Cerebellar nuclear complex (tissue), 1 donor: ENCODE results near the gene SMC3.
A peak's percentile ranks its signal among the peaks of the same experiment; 100 is the strongest.
"Not testable (repeated sequence)": the region's sequence is repeated elsewhere in the genome, so short reads cannot be mapped to it uniquely, and the experiment has no call there.

Source experiments
- DNase-seq, 2 experiments: peaks; one replicate each; lab custom pipeline; 2025; lab: John Stamatoyannopoulos, UW

Gene SMC3

DNA sequence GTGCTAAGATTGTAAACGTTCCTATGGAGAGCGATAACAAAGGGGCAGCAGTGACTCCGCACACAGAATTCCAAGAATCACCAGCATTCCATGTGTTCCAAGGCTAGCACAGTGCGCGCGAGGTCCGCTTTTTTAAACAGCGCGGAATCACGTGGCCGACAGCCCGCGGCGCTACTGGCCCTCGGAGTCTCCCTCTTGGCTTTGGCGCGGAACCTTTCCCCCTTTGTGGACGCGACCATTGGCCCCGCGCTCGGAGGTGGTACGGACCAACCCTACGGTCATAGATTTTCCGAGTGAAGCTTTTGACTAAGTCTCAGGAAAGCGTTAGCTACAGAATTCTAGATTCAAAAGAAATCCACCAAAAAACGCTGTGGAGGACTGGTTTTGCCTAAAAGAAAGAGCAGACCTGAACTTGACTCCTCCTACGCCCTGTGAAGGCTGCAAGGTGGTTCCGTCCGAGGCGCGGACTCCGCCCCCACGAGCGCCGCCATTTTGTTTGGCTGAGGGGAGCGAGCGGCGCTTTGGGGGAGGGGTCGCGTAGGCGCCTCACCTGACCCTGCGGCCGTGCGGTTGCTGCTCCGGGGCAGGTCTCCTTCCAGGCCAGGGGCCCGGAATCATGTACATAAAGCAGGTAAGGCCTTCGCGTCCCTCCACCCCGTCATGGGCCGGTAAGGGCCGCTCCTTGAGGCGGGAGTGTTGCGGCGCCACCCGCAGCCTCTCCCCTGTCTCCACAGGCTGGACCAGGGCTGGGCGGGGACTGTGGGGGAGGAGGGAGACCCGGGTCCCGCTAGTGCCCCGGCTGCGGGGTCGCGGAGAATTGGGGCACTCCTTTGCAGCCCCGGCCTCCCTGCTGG, at the start of gene SMC3:
Gene SMC3, plus strand, starts transcription at position 495 of the 854 bp plus-strand sequence. Its CDS starts 122 bp downstream, at position 617.
- peak; percentile 20 to 91 for DNase-seq

DNA sequence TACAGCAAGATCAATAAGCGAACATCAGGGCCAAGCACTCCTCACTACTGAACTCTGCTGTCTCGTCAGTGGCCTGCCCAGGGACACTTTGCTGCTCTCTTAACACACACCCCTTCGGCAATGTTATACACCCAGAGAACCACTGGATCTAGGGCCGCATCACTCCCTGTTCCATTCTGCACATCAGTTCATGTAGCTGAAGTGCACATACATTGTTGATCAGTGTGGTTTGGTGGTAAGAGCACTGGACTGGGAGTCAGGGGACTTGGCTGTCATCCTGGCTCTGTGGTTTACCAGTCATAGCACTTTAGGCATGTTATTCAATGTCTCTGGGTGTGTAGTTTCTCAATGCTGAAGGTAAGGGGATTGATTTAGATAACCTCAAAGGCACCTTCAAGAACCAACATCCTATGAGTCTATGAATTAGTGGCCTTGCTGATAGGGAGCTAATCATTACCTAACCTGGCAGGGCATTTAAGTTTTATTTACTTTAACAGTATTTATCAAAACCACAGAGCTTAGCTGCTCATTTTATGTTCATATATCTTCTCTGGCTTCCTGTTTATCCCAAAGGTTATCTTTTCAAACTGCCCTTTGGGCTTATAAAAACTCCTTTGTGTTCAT, 45.0 kb upstream of the SMC3 start:
- DNase-seq, result no peak

DNA sequence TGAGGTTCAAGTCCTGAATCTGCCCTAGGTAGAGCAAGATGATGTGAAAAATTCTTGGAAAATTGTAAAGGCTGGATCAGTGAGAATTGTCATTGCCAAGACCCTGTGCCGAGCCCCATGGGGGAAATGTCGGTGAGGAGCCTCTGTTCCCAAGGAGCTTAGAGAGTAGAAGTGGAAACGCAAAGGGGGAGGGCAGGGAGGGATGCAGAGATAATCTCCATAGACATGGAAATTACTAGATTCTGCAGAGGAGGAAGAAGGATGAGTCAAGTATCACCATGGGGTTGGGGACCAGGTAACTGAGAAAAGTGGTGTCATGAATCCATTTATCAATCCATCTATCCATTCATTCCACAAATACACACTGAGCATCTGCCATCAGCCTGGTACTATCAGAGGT, 43.8 kb upstream of the SMC3 start:
- no peak for DNase-seq

DNA sequence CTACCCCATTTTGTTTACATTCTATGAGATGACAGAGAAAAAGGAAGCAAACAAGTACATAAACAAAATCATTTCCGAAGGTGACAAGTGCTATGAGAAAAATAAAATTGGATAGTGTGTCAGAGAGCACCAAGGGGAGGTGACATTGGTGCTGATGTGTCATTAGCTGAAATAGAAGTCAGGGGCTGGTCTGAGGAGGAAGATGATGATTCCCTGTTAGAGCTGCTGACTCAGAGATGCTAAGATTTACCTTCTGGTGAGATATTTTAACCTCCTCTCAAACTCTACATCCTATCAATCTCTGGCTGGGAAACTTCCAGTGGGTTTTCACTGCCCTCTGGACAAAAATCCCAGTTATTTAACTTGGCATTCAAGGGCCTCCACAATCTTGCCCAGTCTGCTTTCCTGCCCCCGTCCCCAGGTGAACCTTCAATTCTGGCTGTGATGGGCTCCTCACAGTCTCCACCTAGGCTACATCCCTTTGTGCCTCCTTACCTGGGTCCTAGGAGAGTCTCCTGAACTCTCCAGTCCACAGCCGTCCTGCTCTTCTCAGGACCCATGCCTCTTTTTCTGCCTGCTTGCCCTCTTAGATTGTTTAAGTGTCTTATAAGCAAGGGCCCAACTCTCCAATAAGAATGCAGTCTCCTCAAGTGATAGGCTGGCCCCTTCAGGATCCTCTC, 43.2 kb upstream of the SMC3 start:
- no peak for DNase-seq

DNA sequence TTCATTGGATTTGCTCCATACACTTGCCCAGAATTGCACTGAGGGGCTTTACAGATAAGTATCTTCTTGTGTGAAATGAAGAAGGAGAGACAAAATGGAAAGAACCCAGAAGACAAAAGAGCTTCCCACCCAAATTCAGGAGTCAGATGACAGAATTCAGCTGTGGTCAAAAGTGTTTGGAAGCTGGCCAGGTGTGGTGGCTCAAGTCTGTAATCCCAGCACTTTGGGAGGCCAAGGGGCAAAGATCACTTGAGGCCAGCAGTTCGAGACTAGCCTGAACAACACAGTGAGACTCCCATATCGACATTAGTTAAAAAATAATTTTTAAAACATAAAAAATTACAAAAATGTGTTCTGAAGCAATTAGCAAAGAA, 42.6 kb upstream of the SMC3 start:
- no peak for DNase-seq

DNA sequence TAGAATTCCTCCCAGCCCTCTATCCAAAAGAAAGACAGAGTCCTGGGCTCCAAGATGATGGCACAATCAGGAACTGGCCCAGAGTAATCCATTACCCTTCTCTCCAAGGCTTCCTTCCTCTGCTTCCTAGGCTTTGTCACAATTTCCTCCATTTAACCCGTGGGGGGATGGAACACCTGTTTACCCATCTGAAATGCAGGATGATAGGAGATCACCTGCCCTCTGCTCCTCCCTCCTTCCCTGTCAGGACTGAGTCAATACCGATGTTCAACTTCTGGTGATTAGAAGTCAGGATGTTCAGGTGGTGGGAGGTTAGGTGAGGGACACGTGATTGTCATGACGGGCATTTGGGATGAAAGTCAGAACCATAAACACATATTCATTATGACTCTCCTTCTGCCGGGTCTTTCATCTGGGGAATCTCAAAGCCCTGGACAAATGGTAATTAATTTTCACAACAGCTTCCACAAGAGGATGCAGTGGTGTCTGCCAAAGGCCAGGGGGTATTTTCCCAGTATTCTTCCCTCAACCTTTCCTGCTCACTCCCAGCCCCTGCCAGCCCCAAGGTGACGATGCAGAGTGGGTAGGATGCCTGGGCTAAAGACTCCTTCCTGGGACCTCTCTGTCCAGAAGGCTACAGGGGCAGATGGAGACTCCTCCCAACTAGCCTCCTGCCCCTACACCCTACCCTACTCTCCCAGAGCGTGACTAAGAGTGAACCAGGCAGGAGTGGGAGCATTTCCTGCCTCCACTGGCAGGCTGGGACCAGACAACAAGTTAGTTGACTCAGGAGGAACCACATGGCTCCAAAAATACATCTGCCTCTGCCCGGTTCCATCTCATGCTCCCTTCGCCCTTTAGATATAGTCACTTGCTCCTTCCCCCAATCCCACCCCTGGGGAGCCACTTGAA, 41.9 kb upstream of the SMC3 start:
- no peak for DNase-seq

DNA sequence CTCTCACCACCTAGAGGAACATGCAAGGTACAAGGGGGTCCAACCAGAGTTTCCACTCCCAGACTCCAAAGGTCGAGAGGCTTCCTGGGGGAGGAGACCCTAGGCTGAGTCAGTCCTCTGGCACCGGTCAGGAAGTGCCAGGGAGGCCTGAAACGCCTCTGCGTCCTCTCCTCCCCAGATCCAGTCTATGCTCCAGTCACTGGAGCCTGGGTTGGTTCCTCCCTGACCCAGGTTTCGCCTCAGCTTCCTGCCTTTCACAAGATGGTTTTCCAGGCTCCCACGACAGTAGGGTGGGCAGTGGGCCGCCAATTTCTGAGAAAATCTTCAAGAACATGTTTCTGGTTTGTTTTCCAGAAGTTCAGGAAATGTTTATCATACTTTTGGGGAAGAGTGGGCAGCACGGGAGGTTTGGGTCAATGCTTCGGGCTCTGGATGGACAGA, 39.7 kb upstream of the SMC3 start:
- no peak for DNase-seq

DNA sequence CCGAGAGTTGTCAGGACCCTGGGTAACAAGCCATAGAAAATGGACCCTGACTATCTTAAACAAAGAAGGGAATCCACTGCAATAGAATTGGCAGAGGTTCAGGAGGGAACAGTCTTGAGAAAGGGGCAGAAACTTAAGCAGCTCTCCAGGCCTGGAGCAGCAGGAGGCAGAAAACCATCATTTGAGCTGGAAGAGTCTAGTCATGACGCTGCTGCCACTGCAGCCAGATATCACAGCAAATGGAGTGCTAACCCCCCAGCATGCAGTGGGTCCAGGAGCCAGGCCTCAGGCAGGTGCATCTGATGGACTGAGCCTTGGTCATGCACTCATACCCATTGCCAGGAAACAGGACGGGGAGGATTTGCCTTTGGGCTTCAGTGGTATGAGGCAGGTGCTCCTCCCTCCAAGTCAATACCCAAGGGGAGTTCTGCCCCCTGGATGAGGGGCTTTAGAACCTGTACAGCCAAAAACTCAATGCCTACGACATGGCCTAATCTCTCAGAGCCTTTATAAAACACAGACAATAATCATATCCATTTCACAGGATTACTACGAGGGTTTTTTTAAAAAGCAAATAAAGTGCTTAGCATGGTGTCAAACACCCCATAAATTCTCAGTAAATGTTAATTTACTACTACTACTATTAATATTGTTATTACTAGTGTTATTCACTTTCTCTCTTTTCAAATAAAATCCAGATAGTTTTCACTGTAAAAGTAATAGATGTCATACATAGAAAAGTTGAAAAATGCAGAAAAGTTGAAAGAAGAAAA, 39.1 kb upstream of the SMC3 start:
- DNase-seq, result no peak

DNA sequence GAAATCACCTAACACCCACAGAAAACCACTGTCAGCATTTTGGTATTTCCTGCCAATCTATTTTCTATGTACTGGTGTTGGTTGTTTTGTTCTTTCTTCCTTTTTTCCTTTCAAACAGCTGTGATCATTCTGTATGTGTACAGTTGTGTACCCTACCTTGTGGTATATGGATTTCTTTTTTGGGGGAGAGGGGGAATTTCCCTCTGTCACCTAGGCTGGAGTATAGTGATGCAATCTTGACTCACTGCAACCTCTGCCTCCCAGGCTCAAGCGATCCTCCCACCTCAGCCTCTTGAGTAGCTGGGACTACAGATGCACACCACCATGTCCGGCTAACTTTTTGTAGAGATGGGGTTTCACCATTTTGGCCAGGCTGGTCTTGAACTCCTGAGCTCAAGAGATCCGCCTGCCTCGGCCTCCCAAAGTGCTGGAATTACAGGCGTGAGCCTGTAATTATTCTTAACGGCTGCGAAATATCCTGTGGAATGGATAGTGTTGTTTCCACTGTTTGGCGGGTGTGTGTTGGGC, 38.4 kb upstream of the SMC3 start:
- not testable (repeated sequence) for DNase-seq

DNA sequence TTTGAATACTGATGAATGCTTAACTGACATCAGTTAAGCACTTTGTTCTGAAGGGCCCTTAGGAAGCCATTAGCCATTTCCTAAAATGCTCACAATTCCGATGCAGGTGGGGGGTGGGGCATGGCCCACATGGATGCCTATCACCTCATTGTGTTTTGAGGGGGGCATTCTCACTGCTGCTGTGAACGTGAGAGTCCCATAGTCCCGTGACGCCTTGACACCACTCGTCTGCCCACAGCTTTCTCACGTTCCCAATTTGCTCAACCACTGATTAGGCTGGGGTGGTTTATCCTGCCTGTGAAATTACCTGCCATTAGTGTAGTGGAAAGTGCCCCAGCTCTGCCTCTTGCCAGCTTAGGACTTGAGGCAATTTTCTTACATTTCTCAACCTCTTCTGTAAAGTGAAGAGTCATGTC, 37.9 kb upstream of the SMC3 start:
- DNase-seq, result no peak

DNA sequence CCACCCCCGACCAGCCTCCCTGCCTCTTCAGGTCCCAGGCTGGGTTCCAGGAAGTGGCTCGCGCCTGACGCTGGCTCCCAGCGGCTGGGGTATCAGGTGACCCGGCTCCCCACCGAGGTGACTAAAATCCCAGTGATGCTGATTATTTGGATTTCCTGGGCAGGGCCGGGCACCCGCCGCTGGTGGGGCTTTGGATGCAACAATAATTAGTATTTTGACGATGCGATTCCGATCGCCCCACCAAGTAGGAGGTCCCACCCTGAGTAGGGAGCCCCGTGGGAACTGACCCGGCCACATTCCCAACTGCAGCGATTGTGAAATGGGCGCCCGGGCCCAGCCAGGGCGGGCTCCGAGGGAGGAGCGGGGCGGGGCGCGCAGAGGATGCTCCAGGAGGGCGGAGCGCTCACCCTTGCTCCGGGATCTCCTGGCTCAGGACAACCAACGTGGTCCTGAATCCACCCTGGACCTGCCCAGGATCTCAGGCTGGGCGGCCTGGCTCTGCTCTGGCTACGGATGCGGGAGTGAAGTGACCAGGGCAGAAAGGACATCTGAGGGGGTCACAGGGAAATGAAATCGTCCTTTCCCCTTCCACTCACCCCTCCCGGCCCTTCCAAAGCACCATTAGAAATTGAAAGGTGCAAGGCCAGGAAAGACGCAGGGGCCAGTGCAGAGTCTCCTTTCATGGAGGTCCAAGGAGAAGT, 37.2 kb upstream of the SMC3 start:
- no peak for DNase-seq

DNA sequence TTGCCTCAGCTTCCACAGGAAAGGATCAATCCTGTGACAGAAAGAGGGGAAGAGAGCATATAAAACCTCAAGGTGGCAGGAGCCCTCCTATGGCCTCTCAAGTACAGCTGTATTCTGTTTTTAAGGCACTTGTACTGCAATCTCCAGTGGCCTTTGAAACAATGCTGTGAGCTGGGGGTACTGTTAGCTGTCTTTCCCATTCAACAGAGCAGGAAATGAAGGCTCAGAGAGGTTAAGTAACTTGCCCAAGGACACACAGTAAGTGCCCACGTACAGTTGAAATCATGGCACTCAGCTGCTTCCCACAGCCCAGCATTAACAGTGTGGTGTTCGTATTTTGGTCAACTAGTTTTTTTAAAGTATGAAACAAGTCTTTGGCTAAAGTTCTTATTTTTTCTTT, 35.8 kb upstream of the SMC3 start:
- DNase-seq, result no peak

DNA sequence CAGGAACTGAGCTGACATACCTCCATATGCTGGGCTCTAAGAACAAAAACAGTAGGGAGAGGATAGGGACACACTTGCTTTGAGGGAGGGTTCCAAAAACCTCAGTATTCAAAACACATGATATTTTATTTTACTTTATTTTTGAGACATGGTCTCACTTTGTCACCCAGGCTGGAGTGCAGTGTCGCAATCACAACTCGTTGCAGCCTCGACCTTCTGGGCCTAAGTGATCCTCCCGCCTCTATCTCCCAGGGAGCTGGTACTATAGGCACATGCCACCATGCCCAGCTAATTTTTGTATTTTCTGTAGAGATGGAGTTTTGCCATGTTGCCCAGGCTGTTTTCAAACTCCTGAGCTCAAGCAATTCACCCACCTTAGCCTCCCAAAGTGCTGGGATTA, 34.9 kb upstream of the SMC3 start:
- DNase-seq, result not testable (repeated sequence)

DNA sequence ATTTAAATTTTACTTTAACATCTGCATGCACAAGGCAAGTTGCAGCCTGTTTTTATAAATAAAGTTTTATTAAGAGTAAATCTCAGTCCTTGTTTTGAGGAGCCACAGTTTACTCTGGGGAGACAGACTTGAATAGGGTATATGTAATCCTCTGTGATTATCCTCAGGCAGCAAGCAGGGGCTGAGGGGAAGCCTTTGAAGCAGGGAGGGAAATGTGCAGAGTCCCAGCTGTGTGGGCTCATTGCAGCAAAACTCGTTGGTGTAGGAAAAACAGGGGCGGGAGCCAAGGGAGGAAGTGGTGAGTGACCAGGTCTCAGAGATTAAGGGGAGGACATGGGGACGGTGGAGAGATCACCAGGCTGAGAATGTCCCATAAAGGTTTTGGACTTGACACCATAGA, 34.3 kb upstream of the SMC3 start:
- no peak for DNase-seq

DNA sequence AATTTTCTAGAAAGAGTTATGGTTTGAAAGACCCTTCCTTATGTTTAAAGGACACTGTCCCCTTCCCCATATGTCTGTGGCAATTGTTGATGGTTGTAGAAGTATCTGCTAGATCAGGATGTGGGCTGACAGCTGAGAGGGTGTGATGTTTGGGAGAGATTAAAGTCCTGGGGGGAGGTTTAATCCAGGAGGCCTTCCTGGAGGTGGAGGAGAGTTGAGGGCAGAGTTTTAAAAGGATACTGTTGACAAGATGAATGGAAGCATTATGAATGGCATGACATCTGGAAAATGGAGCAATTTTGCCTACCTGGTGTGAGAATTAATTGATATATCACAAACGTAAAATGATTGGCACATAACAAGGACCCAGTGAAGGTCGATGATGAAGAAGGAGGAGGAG, 32.9 kb upstream of the SMC3 start:
- DNase-seq, result no peak

DNA sequence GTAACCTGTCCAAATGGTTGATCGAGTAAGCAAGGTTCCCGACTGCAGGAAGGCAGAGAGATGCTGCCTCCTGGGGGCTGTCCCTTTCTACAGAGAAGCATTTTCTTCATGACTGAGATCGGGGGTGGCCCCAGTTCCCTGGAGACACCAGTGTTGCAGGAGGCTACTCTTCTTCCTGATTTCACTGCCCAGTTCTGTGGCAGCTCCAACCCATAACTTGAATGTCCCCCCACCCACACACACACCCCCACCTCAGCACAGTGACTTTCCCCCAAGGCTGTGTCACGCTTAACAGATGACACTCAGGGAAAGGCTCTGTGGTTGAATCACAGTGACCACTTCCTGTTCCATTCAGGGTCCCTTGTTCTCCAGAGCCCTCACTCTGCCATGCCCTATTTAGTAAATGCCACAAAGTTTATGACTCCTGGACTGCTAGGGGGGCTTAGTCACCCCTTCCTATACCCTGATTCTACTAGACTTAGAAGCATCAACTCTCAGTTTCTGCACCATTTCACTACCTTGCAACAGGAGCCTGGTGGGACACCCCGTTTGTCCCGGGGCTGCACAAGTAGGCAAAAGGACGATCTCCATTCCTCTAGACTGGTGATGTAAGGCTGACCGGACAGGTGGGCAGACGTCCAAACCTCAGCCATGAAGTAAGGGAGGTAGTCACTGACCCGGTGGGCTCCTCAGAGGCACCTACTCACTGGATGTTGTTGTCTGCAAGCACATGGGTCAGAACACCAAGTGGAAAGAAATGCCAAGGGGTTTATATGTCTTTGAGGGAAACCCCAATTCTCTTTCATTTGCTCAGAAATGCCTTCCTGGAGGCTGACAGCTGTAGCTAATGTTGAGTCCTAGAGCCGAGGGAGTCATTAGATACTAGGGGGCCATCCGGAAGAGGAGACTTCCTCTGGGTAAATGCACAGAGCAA, 31.3 kb upstream of the SMC3 start:
- DNase-seq, result no peak

DNA sequence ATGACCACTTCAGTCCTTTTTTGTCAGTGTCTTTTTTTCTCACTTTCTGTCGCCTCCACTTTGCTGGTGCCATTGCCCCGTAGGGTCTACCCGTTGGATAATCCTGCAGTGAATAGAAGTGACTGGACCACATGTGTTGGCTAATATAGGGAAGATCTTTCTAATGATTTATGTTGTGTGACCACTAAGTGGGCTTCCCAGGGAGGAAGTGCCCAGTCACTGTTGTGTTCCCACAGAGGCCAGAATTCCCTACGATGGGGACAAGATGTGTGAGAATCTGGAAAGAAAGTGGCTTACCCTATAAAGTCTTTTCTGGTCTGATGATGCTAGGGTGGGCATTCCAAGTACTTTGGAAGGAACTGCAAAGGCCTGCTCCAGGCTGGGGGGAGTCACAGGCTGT, 28.4 kb upstream of the SMC3 start:
- no peak for DNase-seq

DNA sequence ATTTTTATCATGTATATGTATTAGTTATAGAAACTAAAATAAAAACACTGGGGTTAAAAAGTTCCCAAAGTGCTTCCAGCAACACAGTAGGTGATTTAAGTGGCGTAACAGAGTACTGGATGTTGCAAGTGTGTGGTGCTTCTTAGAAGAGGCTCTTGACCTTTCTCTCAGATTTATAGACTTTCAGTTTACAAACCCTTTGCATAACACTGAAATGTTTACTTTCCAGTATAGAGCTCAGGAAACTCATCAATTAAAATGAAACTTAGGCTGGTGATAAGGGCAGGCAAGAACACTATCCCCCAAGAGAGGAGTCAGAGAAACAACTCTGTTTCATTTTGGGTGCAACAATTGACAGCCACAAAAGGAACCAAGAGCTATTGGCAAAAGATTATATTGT, 27.5 kb upstream of the SMC3 start:
- DNase-seq, result no peak

DNA sequence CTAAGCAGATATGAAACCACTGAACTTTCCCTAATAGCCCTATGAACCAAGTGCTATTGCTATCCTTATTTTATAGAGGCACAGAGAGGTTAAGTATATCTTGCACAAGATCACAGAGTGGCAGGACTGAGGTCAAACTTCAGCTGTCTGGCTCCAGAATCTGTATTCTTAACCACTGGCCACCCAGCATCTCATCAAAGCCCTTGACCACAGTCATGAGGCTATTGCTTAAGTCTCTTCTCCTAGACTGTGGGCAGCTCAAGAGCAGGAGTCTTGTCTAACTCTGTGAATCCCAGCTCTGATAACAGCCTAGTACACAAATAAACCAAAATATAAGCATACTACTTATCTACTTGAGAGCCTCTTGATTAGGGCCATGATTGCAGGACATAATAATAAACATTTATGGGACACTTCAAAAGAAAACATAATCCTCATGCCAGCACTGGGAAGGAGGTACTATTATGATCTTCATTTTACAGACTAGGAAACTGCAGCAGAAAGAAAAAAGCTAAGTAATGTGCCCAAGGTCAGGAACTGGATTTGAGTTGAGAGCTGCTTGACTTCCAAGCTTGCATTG, 22.4 kb upstream of the SMC3 start:
- DNase-seq, result no peak
